ENCODE results near the gene MECP2. TPM values are rescaled to one million over a fixed set of nuclear protein-coding genes. Genes with fewer than 3 reads are reported as not detected.

Gene MECP2
- total and polyA plus RNA-seq, 12 donors: 16.9 to 67.7 (median 53.2) TPM

GRCh38 chrX:154049209-154050112 lies 48.1 kb downstream of the MECP2 start:
- Histone ChIP-seq H3K4me1 (replicated peaks in 1 of 2) (peaks cover 12 to 38% of the 10 kb centered on the region in 2 donors), H3K27ac (peak overlapping the region in 2 of 5 donors; percentile 10 to 59), H3K4me3 (no peak overlapping the region), H3K36me3 (replicated peaks in 1 of 2) (no peaks in the 10 kb centered on the region), H3K27me3 (no peaks in the 10 kb centered on the region), H3K9me3 (replicated peaks in 1 of 3) (no peaks in the 10 kb centered on the region)
- TF ChIP-seq CTCF (IDR thresholded peaks at IDR 0.05) (no peak), POLR2A (IDR thresholded peaks at IDR 0.05) (no peak)
- intact Hi-C loops (cut with DNase I): no loop called here
- DNase-seq: no peak
- 48 to 82% (median 59%) methylated on average over 6 to 13 of the region's 13 CpGs for WGBS, 4 donors

- WGBS, 4 donors: 43 to 79% (median 65%) methylated on average over 3 to 11 of the region's 11 CpGs
- no peaks in the 10 kb centered on the region for H3K9me3 ChIP-seq (replicated peaks in 1 of 3)
- intact Hi-C loops (cut with DNase I): no loop called here
- peaks cover 12 to 42% of the 10 kb centered on the region in 2 donors for H3K4me1 ChIP-seq (replicated peaks in 1 of 2)
- no peaks in the 10 kb centered on the region for H3K27me3 ChIP-seq
- TF ChIP-seq CTCF (IDR thresholded peaks at IDR 0.05): no peak
- H3K36me3 ChIP-seq (replicated peaks in 1 of 2): no peaks in the 10 kb centered on the region
- no peak overlapping the region for H3K4me3 ChIP-seq
- peak in 5 of 7 donors; percentile 45 to 69 (median 61) for DNase-seq
- peak overlapping the region in 2 of 5 donors; percentile 17 to 59 for H3K27ac ChIP-seq
Observed at GRCh38 chrX:154048398-154048797, 49.1 kb downstream of the MECP2 start.

- no peak for DNase-seq
- H3K9me3 ChIP-seq (replicated peaks in 1 of 3): no peaks in the 10 kb centered on the region
- H3K27ac ChIP-seq: peak overlapping the region in 4 of 5 donors; percentile 31 to 76 (median 47)
- H3K36me3 ChIP-seq (replicated peaks in 1 of 2): no peaks in the 10 kb centered on the region
- peaks cover 12 to 50% of the 10 kb centered on the region in 2 donors for H3K4me1 ChIP-seq (replicated peaks in 1 of 2)
- WGBS, 4 donors: 40 to 46% (median 43%) methylated on average over 4 of the region's 4 CpGs
- H3K27me3 ChIP-seq: peaks cover 5% of the 10 kb centered on the region
- TF ChIP-seq CTCF (IDR thresholded peaks at IDR 0.05) (no peak), POLR2A (IDR thresholded peaks at IDR 0.05) (no peak)
- intact Hi-C loops (cut with DNase I): no loop called here
- no peak overlapping the region for H3K4me3 ChIP-seq
Observed at GRCh38 chrX:154046940-154047610, 50.4 kb downstream of the MECP2 start.

- DNase-seq: peak in 6 of 7 donors; percentile 54 to 76 (median 66)
- peaks cover 5 to 52% of the 10 kb centered on the region in 2 donors for H3K4me1 ChIP-seq (replicated peaks in 1 of 2)
- peak in 1 of 6 experiments; percentile 3 for TF ChIP-seq CTCF (IDR thresholded peaks at IDR 0.05)
- peak in 1 of 2 donors; percentile 25 for TF ChIP-seq POLR2A (IDR thresholded peaks at IDR 0.05)
- H3K4me3 ChIP-seq: no peak overlapping the region
- H3K9me3 ChIP-seq (replicated peaks in 1 of 3): no peaks in the 10 kb centered on the region
- peak overlapping the region in 4 of 5 donors; percentile 54 to 76 (median 64) for H3K27ac ChIP-seq
- WGBS, 4 donors: 23 to 49% (median 34%) methylated on average over 9 to 10 of the region's 10 CpGs
- peaks cover 5% of the 10 kb centered on the region for H3K27me3 ChIP-seq
- no peaks in the 10 kb centered on the region for H3K36me3 ChIP-seq (replicated peaks in 1 of 2)
- intact Hi-C loops (cut with DNase I): no loop called here
Observed at GRCh38 chrX:154046031-154046781, 51.3 kb downstream of the MECP2 start.
